HepG2 (cell line): ENCODE data around the gene CDX1. TPM values are rescaled to one million over a fixed set of nuclear protein-coding genes. Genes with fewer than 3 reads are reported as not detected.
A peak's percentile ranks its signal among the peaks of the same experiment; 100 is the strongest.

Source experiments
- ARNT ChIP-seq: fragments of 450-650 bp; IDR thresholded peaks from 2 replicates; pipeline ENCODE4 v1.6.1; 2017
- CHD2 ChIP-seq: IDR thresholded peaks from 2 replicates; pipeline ENCODE4 v1.6.1; 2011; ENCODE audit warnings: low read depth, low read length, improper control_type of control experiment
- ERF ChIP-seq: IDR thresholded peaks from 2 replicates; pipeline ENCODE4 v1.6.1; 2018; ENCODE audit warnings: missing biosample characterization, missing genetic modification reagents
- ISL2 ChIP-seq: sonication (generic); formaldehyde crosslinking; IDR thresholded peaks from 2 replicates; pipeline ENCODE4 v1.5.0; 2020; ENCODE audit warnings: missing genetic modification reagents
- MED1 ChIP-seq: sonication (generic); formaldehyde crosslinking; IDR thresholded peaks from 2 replicates; pipeline ENCODE4 v1.4.0; 2020; ENCODE audit warnings: missing genetic modification reagents
- RELA ChIP-seq: sonication (generic); formaldehyde crosslinking; IDR thresholded peaks from 2 replicates; pipeline ENCODE4 v1.4.0; 2020; ENCODE audit warnings: missing genetic modification reagents
- SP2 ChIP-seq: sonication (generic); formaldehyde crosslinking; IDR thresholded peaks from 2 replicates; pipeline ENCODE4 v1.5.1; 2020; ENCODE audit warnings: mild to moderate bottlenecking, missing genetic modification reagents
- ZBTB38 ChIP-seq: sonication (generic); formaldehyde crosslinking; IDR thresholded peaks from 2 replicates; pipeline ENCODE4 v1.5.1; 2020; ENCODE audit warnings: mild to moderate bottlenecking, missing genetic modification reagents
- ZNF20 ChIP-seq: sonication (generic); formaldehyde crosslinking; IDR thresholded peaks from 2 replicates; pipeline ENCODE4 v1.4.0; 2020; ENCODE audit warnings: mild to moderate bottlenecking, moderate library complexity, missing genetic modification reagents
- ZNF44 ChIP-seq: sonication (generic); formaldehyde crosslinking; IDR thresholded peaks from 2 replicates; pipeline ENCODE4 v1.5.1; 2020; ENCODE audit warnings: mild to moderate bottlenecking, missing genetic modification reagents
- ZNF510 ChIP-seq: sonication (generic); formaldehyde crosslinking; IDR thresholded peaks from 2 replicates; pipeline ENCODE4 v1.4.0; 2020; ENCODE audit warnings: low read depth, mild to moderate bottlenecking, missing genetic modification reagents
- ZNF558 ChIP-seq: sonication (generic); formaldehyde crosslinking; IDR thresholded peaks from 2 replicates; pipeline ENCODE4 v1.9.0; 2022; ENCODE audit warnings: mild to moderate bottlenecking, missing genetic modification reagents, borderline replicate concordance
- ZNF563 ChIP-seq: sonication (generic); formaldehyde crosslinking; IDR thresholded peaks from 2 replicates; pipeline ENCODE4 v1.8.0; 2022; ENCODE audit warnings: mild to moderate bottlenecking, moderate library complexity, missing genetic modification reagents
- polyA plus RNA-seq, 8 experiments: library from polyadenylated mRNA; depleted of rRNA in 3 of 8; stranded (reverse) in 7 of 8; unstranded in 1 of 8; fragments of >200 nt; fragmentation: Illumina TruSeq in 4 of 8; extraction: Trizol in 4 of 8; gene quantifications; 2 replicates each; pipeline versions ENCODE4 v1.2.1 to v1.2.3, GENCODE V29; 2011 to 2016; ENCODE audit warnings: low read depth in 4 of 8, missing spikeins in 1 of 8, mixed read lengths in 1 of 8; ENCODE audit not compliant: insufficient read depth in 1 of 8
- total RNA-seq, 5 experiments: library from RNA; depleted of rRNA; stranded (reverse); fragments of >200 nt; fragmentation: Illumina TruSeq; extraction: Trizol; gene quantifications; 2 replicates each; pipeline ENCODE4 v1.2.3, GENCODE V29; 2016; ENCODE audit warnings: low read depth in 1 of 5
- TF ChIP-seq, protein P1 (sequence below): sonication (generic); formaldehyde crosslinking; IDR thresholded peaks from 2 replicates; pipeline ENCODE4 v1.8.1; 2022; ENCODE audit warnings: low read depth, mild to moderate bottlenecking, missing genetic modification reagents
- TF ChIP-seq, protein P2 (sequence below): sonication (generic); formaldehyde crosslinking; IDR thresholded peaks from 2 replicates; pipeline ENCODE4 v1.4.0; 2020; ENCODE audit warnings: mild to moderate bottlenecking, missing genetic modification reagents
- TF ChIP-seq, protein P3 (sequence below): IDR thresholded peaks from 2 replicates; pipeline ENCODE4 v1.6.1; 2016; ENCODE audit warnings: control low read depth
- TF ChIP-seq, protein P4 (sequence below): sonication (generic); formaldehyde crosslinking; IDR thresholded peaks from 2 replicates; pipeline ENCODE4 v1.8.0; 2022; ENCODE audit warnings: missing genetic modification reagents, low read depth, mild to moderate bottlenecking, borderline replicate concordance
- TF ChIP-seq, protein P5 (sequence below): IDR thresholded peaks from 2 replicates; pipeline ENCODE4 v1.6.1; 2016; ENCODE audit warnings: mild to moderate bottlenecking
- TF ChIP-seq, protein P6 (sequence below): sonication (generic); formaldehyde crosslinking; IDR thresholded peaks from 2 replicates; pipeline ENCODE4 v1.4.0; 2020; ENCODE audit warnings: missing genetic modification reagents, borderline replicate concordance

Gene CDX1
- total and polyA plus RNA-seq, 2 of the 13 experiments (the other 11 are each of a cell fraction or from before 2014, with no cell fraction given), result not detected

DNA sequence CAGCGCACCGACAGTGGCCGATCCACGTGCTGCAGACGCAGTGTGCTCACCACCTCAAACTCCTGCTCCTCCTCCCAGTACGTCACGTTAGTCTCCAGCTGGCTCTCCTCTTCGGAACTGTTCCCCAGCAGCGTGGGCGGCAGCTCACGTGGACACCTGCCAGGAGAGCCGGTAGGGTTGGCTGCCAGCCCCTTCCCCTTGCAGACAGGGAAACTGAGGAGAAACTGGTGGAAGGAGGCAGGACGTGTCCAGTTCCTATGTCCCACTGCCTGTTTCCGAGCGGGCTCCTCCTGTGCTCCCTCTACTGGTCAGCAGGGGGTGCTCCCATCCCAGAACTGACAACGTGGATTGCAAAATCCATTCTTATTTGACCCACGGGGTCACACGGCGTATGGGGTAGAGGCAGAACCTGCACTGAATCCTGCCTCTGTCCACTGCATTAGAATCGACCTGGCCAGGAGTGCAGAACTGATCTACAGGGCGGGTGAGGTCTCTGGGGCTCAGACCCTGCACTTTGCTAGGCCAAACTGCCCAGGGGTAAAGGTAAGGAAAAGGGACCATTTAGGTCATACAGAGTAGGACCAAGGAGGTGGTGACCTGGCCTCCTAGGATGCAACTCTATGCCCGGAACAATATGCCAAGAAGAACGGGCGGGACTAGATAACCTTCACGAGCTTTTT lies 36.6 kb upstream of the CDX1 start (continued):
- TF ChIP-seq, protein P1, sequence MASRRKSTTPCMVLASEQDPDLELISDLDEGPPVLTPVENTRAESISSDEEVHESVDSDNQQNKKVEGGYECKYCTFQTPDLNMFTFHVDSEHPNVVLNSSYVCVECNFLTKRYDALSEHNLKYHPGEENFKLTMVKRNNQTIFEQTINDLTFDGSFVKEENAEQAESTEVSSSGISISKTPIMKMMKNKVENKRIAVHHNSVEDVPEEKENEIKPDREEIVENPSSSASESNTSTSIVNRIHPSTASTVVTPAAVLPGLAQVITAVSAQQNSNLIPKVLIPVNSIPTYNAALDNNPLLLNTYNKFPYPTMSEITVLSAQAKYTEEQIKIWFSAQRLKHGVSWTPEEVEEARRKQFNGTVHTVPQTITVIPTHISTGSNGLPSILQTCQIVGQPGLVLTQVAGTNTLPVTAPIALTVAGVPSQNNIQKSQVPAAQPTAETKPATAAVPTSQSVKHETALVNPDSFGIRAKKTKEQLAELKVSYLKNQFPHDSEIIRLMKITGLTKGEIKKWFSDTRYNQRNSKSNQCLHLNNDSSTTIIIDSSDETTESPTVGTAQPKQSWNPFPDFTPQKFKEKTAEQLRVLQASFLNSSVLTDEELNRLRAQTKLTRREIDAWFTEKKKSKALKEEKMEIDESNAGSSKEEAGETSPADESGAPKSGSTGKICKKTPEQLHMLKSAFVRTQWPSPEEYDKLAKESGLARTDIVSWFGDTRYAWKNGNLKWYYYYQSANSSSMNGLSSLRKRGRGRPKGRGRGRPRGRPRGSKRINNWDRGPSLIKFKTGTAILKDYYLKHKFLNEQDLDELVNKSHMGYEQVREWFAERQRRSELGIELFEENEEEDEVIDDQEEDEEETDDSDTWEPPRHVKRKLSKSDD (CRISPR knock-in tag), result no peak
- TF ChIP-seq, protein P2, sequence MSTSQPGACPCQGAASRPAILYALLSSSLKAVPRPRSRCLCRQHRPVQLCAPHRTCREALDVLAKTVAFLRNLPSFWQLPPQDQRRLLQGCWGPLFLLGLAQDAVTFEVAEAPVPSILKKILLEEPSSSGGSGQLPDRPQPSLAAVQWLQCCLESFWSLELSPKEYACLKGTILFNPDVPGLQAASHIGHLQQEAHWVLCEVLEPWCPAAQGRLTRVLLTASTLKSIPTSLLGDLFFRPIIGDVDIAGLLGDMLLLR (CRISPR knock-in tag), result no peak
- TF ChIP-seq, protein P3, sequence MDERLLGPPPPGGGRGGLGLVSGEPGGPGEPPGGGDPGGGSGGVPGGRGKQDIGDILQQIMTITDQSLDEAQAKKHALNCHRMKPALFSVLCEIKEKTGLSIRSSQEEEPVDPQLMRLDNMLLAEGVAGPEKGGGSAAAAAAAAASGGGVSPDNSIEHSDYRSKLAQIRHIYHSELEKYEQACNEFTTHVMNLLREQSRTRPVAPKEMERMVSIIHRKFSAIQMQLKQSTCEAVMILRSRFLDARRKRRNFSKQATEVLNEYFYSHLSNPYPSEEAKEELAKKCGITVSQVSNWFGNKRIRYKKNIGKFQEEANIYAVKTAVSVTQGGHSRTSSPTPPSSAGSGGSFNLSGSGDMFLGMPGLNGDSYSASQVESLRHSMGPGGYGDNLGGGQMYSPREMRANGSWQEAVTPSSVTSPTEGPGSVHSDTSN (CRISPR knock-in tag), result no peak
- no peak for TF ChIP-seq SP2 (CRISPR knock-in tag)
- TF ChIP-seq ZNF558 (CRISPR knock-in tag), result no peak
- no peak for TF ChIP-seq ZNF44
- TF ChIP-seq ZNF563, result no peak
- no peak for TF ChIP-seq CHD2
- TF ChIP-seq ERF (CRISPR knock-in tag), result 0 out of 2 replicates have a peak, but pooled peaks have one; percentile 41
- no peak for TF ChIP-seq ZNF510 (CRISPR knock-in tag)
- TF ChIP-seq ZBTB38 (CRISPR knock-in tag), result 0 out of 2 replicates have a peak, but pooled peaks have one; percentile 15
- no peak for TF ChIP-seq ARNT
- peak; percentile 32; the same call in 1 of the 2 replicates for TF ChIP-seq MED1 (CRISPR knock-in tag)
- TF ChIP-seq, protein P4, sequence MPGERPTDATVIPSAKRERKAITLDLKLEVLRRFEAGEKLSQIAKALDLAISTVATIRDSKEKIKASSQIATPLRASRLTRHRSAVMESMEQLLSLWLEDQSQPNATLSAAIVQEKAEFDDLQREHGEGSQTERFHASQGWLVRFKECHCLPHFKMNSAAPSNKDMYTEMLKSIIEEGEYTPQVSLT (CRISPR knock-in tag), result no peak
- TF ChIP-seq, protein P5, sequence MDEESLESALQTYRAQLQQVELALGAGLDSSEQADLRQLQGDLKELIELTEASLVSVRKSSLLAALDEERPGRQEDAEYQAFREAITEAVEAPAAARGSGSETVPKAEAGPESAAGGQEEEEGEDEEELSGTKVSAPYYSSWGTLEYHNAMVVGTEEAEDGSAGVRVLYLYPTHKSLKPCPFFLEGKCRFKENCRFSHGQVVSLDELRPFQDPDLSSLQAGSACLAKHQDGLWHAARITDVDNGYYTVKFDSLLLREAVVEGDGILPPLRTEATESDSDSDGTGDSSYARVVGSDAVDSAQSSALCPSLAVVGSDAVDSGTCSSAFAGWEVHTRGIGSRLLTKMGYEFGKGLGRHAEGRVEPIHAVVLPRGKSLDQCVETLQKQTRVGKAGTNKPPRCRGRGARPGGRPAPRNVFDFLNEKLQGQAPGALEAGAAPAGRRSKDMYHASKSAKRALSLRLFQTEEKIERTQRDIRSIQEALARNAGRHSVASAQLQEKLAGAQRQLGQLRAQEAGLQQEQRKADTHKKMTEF, result peak; percentile 56; the same call in 1 of the 2 replicates
- TF ChIP-seq ZNF20 (CRISPR knock-in tag), result no peak
- TF ChIP-seq, protein P6, sequence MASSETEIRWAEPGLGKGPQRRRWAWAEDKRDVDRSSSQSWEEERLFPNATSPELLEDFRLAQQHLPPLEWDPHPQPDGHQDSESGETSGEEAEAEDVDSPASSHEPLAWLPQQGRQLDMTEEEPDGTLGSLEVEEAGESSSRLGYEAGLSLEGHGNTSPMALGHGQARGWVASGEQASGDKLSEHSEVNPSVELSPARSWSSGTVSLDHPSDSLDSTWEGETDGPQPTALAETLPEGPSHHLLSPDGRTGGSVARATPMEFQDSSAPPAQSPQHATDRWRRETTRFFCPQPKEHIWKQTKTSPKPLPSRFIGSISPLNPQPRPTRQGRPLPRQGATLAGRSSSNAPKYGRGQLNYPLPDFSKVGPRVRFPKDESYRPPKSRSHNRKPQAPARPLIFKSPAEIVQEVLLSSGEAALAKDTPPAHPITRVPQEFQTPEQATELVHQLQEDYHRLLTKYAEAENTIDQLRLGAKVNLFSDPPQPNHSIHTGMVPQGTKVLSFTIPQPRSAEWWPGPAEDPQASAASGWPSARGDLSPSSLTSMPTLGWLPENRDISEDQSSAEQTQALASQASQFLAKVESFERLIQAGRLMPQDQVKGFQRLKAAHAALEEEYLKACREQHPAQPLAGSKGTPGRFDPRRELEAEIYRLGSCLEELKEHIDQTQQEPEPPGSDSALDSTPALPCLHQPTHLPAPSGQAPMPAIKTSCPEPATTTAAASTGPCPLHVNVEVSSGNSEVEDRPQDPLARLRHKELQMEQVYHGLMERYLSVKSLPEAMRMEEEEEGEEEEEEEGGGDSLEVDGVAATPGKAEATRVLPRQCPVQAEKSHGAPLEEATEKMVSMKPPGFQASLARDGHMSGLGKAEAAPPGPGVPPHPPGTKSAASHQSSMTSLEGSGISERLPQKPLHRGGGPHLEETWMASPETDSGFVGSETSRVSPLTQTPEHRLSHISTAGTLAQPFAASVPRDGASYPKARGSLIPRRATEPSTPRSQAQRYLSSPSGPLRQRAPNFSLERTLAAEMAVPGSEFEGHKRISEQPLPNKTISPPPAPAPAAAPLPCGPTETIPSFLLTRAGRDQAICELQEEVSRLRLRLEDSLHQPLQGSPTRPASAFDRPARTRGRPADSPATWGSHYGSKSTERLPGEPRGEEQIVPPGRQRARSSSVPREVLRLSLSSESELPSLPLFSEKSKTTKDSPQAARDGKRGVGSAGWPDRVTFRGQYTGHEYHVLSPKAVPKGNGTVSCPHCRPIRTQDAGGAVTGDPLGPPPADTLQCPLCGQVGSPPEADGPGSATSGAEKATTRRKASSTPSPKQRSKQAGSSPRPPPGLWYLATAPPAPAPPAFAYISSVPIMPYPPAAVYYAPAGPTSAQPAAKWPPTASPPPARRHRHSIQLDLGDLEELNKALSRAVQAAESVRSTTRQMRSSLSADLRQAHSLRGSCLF (CRISPR knock-in tag), result no peak
- TF ChIP-seq ISL2 (CRISPR knock-in tag), result no peak
- TF ChIP-seq RELA (CRISPR knock-in tag), result no peak
